GM19023 (cell line): ENCODE measurements around the gene SPRR2B.
"Not testable (repeated sequence)": the region's sequence is repeated elsewhere in the genome, so short reads cannot be mapped to it uniquely, and the experiment has no call there.

Source experiments
- ATAC-seq: cut with Tn5 transposase; IDR thresholded peaks from one replicate; pipeline ENCODE4 v1.9.1; 2021; ENCODE audit warnings: mild to moderate bottlenecking, moderate library complexity; ENCODE audit not compliant: unreplicated experiment

The SPRR2B gene

DNA sequence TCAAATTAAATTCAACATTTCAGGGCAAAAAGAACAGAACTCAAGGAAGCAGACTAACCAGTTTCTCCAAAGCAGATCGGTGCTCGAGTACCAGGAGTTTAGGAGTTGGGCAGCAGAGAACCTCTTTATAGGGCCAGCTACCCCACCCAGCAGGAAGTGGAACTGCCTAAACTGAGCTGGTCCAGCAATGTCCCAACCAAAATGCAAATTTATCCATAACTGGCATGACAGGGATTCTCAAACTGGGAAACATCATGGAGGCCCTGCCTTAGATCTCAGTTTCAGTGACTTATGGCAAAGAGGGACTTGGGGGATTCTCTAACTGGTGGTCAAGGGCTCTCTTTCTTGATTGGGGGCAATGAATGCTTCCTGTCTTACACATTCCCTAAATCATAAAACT lies at the start of gene SPRR2B:
Gene SPRR2B, minus strand, starts transcription at position 101 of the 400 bp plus-strand sequence. CDS start 772 bp downstream, outside the sequence.
- ATAC-seq: no peak

DNA sequence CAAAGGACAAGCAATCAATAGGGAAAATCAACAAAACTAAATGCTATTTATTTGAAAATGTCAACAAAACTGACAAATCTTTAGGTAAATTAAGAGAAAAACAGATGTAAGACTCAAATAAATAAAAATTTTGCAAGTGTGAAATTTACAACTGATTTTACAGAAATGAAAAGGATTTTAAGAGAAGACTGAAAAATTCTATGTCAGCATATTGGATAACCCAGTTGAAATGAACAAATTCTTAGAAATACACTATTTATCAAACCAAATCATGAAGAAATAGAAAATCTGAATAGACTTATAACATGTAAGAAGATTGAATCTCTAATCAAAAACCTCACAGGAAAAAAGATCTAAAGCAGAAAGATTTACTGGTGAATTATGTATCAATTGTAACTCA lies 49.5 kb upstream of the SPRR2B start:
- no peak for ATAC-seq

DNA sequence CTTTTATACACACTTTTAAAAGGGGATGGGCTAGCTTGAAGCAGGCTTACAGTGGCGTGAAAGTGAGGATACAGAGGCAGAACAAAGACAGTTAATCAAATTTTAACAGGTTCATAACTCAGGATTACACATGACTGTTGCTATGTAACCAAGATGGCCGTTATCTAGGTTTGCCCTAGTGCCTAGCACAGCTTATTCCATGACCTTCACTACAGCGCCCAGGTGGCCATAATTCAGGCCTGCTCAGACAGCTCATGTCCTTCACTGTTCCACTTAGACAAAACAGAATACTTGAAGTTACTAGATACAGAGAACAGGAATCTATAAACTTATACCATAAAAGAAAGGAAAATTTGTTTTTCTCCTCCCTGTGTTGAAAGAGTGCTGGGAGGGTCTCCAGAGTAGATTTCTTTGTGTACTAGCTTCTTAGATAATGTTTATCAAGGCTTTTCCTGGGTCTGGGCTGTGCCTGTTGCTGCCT lies 48.1 kb upstream of the SPRR2B start:
- no peak for ATAC-seq

DNA sequence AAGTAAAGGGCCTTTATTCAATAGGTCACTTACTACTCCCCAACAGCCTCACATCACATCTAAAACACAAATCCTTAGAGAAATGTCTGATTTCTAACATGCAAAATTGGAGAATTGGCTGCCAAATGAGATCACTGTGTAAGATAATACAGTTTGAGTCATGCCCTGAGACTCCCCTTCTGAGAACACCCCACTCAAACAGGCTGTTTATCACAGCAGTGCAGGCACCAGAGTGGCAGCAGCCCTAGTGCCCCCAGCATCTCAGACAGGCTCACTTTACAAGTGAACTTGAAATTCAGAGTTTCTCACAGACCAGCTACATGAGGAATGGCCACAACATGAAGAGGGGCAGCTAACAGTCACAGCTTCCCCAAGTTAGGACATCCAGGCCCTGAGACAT lies 43.9 kb upstream of the SPRR2B start:
- not testable (repeated sequence) for ATAC-seq

DNA sequence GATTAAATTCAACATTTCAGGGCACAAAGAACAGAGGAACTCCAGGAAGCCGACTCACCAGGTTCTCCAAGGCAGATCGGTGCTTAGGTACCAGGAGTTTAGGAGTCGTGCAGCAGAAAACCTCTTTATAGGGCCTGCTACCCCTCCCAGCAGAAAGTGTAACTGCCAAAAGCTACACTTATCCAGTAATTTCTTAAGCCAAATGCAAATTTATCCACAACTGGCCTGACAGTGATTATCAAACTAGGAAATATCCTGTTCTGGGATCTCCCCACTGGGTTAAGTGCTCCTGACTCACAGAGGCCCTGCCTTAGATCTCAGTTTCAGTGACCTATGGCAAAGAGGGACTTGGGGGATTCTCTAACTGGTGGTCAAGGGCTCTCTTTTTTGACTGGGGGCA lies 42.0 kb upstream of the SPRR2B start, which contains the start of gene SPRR2F:
Gene SPRR2F, minus strand, starts transcription at position 101 of the 400 bp plus-strand sequence. CDS start 783 bp downstream, outside the sequence.
- ATAC-seq: no peak

DNA sequence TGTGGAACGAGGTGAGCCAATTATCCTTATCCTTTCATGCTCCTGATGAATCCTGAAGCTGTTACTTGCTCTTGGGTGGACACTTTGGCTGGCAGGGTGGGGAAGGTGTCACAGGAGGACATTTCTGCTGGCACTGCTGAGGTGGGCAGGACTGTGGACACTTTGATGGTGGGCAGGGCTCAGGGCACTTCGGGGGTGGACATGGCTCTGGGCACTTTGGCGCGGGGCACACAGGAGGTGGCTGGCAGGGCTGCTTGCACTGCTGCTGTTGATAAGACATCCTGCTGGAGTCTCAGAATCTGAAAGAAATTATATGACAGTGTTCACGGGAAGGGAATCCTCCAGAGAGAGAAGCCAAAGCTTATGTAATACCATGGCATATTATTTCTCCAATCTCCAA lies 41.0 kb upstream of the SPRR2B start:
- not testable (repeated sequence) for ATAC-seq

DNA sequence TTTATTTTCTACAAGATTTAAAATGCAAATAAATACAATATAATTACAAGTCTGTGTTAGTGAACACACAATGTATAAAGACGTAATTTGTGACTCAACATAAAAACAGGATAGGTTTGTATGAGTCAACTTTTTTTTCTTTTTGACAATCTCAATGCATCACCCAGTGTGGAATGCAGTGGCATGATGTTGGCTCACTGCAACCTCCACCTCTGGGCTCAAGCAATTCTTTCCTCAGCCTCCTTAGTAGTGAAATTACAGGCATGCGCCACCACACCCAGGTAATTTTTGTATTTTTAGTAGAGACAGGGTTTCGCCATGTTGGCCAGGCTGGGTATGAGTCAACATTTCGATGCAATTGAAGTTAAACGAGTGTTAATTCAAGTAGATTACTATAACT lies 28.8 kb upstream of the SPRR2B start:
- no peak for ATAC-seq

DNA sequence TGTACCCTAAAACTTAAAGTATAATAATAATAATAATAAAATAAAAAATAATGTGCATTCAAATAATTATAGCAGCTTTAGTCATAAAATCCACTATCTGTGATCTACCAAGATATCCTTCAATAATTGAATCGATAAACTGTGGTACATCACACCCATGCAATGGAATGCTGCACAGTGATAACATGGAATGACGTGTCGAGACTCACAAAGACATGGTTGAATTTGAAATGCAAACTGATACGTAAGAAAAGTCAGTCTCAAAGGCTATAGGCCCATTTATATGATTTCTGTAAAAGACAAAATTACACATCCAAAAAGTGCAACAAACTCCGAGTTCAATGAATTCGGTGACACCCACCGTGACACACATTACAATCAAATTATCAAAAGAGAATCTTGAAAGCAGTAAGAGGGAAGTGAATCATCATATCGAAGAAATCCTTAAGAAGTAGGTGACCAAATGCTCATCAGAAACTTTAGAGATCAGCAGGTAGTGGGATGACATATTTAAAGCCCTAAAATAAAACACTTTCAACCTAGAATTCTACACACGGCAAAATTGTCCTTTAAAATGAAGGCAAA lies 28.1 kb upstream of the SPRR2B start:
- ATAC-seq: no peak

DNA sequence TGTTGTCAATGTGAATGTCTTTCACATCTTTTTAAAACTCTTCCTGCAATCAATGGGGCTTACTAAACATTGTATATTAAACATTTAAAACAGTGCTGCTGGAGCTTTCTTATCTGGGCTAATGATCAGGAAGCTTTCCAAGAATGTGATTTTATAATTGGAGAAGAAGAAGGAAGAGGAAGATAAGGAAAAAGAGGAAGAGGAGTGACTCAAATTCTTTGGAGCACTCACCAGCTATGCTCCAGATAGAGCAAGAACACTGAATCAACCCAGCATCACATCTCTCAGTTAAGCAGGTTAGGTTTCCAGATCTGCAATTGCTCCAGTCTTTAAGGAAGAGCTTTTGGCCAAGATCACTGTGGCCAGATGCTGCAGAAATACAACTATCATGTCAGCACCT lies 24.4 kb upstream of the SPRR2B start:
- no peak for ATAC-seq

DNA sequence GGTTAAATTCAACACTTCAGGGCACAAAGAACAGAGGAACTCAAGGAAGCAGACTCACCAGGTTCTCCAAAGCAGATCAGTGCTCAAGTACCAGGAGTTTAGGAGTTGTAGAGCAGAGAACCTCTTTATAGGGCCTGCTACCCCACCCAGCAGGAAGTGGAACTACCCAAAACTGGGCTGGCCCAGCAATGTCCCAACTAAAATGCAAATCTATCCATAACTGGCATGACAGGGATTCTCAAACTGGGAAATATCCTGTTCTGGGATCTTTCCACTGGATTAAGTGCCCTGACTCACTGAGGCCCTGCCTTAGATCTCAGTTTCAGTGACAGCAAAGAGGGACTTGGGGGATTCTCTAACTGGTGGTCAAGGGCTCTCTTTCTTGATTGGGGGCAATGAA lies 23.0 kb upstream of the SPRR2B start, which contains the start of gene SPRR2E:
Gene SPRR2E, minus strand, starts transcription at position 101 of the 400 bp plus-strand sequence. CDS start 775 bp downstream, outside the sequence.
- no peak for ATAC-seq

DNA sequence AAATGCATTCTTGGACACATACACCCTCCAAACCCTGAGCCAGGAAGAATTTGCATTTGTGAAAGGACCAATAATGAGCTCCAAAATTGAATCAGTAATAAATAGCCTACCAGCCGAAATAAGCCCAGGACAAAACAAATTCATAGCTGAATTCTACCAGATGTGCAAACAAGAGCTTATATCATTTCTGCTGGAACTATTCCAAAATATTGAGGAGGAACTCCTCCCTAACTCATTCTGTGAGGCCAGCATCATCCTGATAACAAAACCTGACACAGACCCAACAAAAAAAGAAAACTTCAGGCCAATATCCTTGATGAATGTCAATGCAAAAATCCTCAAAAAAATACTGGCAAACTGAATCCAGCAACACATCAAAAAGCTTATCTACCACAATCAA lies 16.2 kb upstream of the SPRR2B start:
- no peak for ATAC-seq

DNA sequence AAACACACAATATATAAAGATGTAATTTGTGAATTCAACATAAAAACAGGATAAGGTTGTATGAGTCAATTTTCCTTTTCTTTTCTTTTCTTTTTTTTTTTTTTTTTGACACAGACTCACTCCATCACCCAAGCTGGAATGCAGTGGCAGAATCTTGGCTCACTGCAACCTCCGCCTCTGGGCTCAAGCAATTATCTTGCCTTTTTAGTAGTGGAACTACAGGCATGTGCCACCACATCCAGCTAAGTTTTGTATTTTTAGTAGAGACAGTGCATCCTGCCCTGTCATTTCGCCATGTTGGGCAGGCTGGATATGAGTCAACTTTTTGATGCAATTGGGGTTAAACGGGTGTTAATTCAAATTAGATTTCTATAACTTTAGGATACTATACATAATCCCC lies 10.3 kb upstream of the SPRR2B start:
- ATAC-seq: no peak

DNA sequence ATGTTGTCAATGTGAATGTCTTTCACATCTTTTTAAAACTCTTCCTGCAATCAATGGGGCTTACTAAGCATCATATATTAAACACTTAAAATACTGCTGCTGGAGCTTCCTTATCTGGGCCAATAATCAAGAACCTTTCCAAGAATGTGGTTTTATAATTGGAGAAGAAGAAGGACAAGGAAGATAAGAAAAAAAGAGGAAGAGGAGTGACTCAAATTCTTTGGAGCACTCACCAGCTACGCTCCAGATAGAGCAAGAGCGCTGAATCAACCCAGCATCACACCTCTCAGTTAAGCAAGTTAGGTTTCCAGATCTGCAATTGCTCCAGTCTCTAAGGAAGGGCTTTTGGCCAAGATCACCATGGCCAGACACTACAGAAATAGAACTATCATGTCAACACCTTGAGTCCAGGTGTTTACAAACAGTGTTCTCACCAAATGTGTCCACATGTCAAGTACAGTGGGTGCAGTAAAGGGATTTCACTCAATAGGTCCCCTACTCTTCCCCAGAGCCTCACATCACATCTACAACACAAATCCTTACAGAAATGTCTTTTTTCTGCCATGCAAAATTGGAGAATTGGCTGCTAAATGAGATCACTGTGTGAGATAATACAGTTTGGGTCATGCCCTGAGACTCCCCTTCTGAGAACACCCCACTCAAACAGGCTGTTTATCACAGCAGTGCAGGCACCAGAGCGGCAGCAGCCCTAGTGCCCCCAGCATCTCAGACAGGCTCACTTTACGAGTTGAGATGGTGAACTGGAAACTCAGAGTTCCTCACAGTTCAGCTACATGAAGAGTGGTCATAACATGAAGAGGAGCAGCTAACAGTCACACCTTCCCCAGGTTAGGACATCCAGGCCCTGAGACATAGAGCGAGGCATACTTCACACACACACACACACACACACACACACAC lies 1.7 kb upstream of the SPRR2B start:
- ATAC-seq: no peak

DNA sequence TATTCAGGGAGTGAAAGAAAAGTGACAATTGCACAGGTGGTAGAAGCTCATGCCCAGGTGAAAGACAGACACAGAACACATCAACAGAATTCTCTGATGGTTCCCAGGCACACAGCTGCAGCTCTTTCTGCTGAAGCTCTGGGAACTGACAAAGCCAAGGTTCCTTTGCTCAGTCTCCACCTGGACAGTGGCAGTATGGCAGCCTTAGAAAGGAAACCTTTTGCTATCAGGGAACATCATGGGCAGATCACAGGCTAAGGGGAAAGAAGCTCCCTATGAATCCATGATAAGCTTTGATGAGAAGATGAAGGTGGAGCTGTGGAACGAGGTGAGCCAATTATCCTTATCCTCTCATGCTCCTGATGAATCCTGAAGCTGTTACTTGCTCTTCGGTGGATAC lies 1.2 kb downstream of the SPRR2B start:
- no peak for ATAC-seq

DNA sequence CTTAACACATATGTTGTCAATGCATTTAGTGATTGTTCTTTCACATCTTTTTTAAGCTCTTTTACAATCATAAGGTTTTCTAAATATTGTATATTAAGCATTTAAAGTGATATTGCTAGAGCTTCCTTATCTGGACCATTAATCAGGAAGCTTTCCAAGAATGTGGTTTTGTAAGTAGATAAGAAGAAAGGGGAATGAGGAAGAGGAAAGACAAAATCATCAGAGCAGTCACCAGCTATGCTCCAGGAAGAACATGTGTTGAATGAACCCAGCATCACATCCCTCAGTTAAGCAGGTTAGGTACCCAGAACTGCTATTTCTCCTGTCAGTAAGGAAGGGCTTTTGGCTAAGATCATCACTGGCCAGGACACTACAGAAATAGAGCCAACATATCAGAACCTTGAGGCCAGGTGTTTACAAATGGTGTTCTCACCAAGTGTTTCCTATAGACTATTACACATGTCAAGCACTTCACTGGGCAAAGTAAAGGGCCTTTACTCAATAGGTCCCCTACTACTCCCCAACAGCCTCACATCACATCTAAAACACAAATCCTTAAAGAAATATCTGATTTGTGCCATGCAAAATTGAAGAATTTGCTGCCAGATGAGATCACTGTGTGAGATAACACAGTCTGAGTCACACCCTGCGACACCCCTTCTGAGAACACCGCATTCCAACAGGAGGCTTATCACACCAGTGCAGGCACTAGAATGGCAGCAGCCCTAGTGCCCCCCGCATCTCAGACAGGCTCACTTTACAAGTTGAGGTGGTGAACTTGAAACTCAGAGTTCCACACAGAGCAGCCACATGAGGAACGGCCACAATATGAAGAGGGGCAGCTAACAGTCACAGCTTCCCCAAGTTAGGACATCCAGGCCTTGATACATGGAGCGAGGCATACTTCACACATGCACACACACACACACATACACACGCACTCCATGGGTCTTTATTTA lies 12.3 kb downstream of the SPRR2B start:
- no peak for ATAC-seq

DNA sequence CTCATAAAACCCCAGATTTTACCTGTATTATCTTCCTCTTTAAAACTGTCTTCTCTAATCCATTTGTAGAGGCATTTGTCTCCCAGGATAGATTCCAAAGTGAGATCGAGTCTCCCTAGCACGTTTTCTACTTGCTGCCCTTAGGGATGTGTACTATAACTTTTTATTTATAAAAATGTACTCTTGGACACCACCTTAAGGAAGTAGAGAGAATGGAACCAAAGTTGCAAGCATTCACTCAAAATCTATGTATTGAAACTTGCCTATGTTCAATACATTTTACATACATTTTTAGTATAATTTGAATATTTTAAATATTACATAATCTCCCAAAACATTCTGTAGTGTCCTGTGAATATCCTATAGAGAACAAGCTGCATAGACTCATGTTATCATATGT lies 13.3 kb downstream of the SPRR2B start:
- ATAC-seq: no peak

DNA sequence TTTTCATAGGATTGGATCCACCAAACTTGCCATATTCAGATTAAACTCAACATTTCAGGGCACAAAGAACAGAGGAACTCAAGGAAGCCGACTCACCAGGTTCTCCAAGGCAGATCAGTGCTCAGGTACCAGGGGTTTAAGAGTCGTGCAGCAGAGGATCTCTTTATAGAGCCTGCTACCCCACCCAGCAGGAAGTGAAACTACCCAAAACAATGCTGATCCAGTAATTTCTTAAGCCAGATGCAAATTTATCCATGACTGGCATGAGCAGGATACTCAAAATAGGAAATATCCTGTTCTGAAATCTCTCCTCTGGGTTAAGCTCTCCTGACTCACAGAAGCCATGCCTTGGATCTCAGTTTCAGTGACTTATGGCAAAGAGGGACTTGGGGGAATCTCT lies 14.0 kb downstream of the SPRR2B start, which contains the start of gene SPRR2A:
Gene SPRR2A, minus strand, starts transcription at position 138 of the 400 bp plus-strand sequence. CDS start 777 bp downstream, outside the sequence.
- ATAC-seq: no peak

DNA sequence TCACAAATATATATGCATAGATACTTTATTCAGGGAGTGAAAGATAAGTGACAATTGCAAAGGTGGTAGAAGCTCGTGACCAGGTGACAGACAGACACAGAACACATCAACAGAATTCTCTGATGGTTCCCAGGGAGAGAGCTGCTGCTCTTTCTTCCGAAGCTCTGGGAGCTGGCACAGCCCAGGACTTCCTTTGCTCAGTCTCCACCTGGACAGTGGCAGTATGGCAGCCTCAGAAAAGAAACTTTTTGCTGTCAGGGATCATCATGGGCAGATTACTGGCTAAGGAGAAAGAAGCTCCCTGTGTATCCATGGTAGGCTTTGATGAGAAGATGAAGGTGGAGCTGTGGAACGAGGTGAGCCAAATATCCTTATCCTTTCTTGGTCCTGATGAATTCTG lies 15.3 kb downstream of the SPRR2B start:
- ATAC-seq: not testable (repeated sequence)

DNA sequence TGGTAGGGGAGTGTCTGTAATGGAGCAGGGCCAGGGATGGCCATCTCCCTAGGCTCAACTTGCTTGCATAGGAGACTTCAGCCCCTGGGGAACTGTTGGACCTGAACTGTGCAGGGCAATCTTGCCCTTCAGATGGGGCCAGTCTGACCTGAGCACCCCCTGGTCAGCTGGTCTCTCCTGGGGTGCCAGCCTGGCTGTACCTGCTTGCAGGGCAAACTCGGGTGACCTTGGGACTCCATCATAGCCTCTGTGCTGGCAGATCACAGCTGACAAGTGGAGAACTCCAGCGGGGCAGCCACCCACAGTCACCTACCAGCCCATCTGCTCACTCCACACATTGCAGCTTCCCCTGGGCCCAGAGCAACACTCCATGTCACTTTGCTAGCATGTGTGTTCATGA lies 22.2 kb downstream of the SPRR2B start:
- ATAC-seq: no peak

DNA sequence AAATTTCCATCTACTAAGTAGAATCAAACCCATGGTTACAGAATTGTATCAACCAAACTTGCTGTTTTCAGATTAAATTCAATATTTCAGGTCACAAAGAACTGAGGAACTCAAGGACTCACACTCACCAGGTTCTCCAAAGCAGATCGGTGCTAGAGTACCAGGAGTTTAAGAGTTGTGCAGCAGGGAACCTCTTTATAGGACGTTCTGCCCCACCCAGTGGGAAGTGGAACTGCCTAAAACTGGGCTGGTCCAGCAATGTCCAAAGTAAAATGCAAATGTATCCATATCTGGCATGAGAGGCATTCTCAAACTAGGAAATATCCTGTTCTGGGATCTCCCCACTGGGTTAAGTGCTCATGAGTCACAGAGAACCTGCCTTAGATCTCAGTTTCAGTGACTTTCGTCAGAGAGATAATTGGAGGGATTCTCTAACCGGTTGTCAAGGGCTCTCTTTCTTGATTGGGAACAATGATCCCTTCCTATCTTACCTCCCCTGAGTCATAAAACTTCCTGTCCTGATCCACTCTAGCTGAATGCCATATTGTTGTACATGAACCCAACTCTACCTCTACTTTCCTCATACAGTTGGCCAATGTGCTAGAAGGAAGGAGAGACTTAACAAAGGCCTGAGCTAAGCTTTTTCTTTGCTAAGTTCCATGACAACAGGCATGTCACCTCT lies 30.3 kb downstream of the SPRR2B start, which contains the start of gene SPRR2D:
Gene SPRR2D, minus strand, starts transcription at position 171 of the 682 bp plus-strand sequence. CDS start 774 bp downstream, outside the sequence.
- no peak for ATAC-seq
